NCI-H146 treated with DMSO at 0.1 percent for 48 hours (cell line): ENCODE measurements around the gene AZU1.
"Not testable (repeated sequence)": the region's sequence is repeated elsewhere in the genome, so short reads cannot be mapped to it uniquely, and the experiment has no call there.

Experiments
- DNase-seq: peaks from one replicate; lab custom pipeline; 2025; ENCODE audit not compliant: unreplicated experiment; lab: John Stamatoyannopoulos, UW

The AZU1 gene

DNA sequence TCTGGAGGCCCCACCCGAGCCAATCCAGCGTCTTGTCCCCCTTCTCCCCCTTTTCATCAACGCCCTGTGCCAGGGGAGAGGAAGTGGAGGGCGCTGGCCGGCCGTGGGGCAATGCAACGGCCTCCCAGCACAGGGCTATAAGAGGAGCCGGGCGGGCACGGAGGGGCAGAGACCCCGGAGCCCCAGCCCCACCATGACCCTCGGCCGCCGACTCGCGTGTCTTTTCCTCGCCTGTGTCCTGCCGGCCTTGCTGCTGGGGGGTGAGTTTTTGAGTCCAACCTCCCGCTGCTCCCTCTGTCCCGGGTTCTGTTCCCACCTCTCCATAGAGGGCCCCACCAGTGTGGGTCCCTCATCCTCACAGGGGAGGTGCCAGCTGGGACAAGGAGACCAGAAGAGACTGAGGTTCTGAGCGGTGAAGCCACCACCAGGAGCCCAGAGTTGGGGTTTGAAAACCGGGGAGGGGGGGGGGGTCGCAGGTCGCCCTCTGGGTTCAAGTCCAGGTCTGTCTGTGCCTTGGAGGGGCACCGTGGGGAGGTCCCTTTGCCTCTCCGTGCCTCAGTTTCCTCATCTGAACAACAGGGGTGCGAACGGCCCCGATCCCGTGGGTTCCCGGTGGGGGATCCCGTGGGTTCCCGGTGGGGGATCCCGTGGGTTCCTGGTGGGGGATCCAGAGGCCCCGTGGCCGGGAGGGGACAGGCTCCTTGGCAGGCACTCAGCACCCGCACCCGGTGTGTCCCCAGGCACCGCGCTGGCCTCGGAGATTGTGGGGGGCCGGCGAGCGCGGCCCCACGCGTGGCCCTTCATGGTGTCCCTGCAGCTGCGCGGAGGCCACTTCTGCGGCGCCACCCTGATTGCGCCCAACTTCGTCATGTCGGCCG is 24.7 kb downstream of the AZU1 start, which contains the start of gene ELANE:
Gene ELANE (plus strand): TSS at position 168 of the 878 bp plus-strand sequence. CDS start 26 bp downstream, at position 194.
- DNase-seq = no peak

DNA sequence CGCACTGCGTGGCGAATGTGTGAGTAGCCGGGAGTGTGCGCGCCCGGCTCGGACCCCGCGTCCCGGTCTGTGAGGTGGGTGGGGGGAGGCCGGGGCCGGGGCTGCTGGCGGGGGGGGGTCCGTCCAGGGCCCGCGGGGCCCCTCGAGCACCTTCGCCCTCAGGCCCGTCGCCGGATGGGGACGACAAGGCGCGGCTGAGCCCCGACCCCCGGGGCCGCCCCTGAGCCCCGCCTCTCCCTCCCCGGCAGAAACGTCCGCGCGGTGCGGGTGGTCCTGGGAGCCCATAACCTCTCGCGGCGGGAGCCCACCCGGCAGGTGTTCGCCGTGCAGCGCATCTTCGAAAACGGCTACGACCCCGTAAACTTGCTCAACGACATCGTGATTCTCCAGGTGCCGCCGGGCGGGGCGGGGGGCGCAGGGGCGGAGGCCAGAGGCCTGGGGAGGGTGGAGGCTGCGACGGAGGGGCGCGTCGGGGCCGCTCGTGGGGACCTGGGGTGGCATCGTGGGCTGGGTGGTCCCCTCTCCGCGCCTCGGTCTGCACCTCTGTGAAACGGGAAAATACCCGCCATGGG is 25.5 kb downstream of the AZU1 start:
- no peak for DNase-seq

DNA sequence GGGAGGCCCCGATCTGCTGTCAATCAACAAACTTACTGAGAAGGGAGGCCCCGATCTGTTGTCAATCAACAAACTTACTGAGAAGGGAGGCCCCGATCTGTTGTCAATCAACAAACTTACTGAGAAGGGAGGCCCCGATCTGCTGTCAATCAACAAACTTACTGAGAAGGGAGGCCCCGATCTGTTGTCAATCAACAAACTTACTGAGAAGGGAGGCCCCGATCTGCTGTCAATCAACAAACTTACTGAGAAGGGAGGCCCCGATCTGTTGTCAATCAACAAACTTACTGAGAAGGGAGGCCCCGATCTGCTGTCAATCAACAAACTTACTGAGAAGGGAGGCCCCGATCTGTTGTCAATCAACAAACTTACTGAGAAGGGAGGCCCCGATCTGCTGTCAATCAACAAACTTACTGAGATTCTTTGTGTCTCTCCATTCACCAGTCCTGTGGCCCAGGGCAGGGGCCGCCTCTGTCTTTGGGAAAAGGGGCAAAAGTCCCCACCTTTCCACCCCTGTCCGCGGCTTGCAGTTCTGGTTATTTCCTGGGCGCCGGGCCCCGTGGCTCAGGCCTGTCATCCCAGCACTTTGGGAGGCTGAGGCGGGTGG is 26.1 kb downstream of the AZU1 start:
- DNase-seq = not testable (repeated sequence)

DNA sequence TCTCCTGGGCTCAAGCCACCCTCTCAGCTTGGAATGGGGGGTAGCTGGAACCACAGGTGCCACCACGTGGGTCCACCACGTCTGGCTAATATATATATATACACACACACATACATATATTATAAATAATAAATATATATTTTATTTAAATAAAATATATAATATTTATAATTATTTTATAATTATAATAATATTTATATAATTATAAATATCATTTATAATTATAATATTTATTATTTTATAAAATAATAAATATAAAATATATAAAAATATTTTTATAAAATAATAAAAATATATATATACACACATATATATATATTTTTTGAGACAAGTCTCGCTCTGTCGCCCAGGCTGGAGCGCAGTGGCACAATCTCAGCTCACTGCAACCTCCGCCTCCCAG is 26.9 kb downstream of the AZU1 start:
- DNase-seq = no peak

GRCh38 chr19:855142-855541 is 27.5 kb downstream of the AZU1 start:
- no peak for DNase-seq

GRCh38 chr19:855566-856120 is 28.0 kb downstream of the AZU1 start:
- DNase-seq = no peak

DNA sequence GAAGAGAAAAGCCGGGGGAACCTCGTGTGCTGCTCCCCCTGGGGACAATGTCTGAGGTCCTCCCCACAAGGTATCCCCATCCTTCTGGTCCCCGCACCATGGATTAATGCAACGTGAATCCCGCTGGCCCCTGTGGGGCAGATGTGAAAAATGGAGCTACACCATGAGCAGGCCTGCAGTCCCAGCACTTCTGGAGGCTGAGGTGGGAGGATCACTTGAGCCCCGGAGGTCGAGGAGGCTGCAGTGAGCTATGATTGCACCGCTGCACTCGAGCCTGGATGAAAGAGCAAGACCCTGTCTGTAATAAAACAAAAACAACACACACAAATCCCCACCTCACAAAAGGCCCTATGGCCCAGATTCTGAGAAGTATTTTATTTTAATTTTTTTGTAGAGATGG is 30.6 kb downstream of the AZU1 start:
- no peak for DNase-seq

- no peak for DNase-seq
Observed at GRCh38 chr19:858868-859843, 31.5 kb downstream of the AZU1 start, which contains the start of gene CFD. CFD (plus strand) TSS chr19:859664; CDS start chr19:859690, 26 bp downstream.

- DNase-seq = no peak
Observed at GRCh38 chr19:861141-861755, 33.6 kb downstream of the AZU1 start.

- DNase-seq = no peak
Observed at GRCh38 chr19:861756-862580, 34.3 kb downstream of the AZU1 start.

GRCh38 chr19:862581-863314 is 35.1 kb downstream of the AZU1 start:
- DNase-seq = no peak

DNA sequence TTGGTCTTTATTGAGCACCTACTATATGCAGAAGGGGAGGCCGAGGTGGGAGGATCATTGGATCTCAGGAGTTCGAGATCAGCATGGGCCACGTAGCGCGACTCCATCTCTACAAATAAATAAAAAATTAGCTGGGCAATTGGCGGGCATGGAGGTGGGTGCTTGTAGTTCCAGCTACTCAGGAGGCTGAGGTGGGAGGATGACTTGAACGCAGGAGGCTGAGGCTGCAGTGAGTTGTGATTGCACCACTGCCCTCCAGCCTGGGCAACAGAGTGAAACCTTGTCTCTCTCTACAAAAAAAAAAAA is 35.6 kb downstream of the AZU1 start:
- no peak for DNase-seq

DNA sequence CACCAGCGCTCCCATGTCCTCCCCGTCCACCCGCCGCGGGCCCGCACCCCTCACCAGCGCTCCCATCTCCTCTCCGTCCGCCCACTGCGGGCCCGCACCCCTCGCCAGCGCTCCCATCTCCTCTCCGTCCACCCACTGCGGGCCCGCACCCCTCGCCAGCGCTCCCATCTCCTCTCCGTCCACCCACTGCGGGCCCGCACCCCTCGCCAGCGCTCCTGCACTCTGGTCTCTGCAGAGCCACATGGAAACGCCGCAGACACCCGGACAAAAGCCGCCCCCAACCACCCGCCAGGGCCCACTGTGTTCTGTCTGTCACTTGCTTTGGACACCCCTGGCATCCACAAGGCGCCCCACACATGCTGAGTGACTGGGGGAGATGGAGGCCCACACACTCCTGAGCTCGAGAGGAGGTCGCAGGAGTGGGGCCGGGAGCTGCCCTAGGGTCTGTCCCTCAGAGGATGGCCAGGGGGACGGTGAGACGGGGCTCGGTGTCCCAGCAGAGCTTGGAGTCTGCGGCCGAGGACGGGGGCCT is 39.2 kb downstream of the AZU1 start:
- DNase-seq = no peak

GRCh38 chr19:867301-867793 is 39.7 kb downstream of the AZU1 start:
- DNase-seq = no peak

GRCh38 chr19:867855-868457 is 40.3 kb downstream of the AZU1 start:
- no peak for DNase-seq

GRCh38 chr19:868458-869244 is 41.0 kb downstream of the AZU1 start:
- DNase-seq = no peak
